Measurements from ENCODE around the gene OR9Q1. TPM values are rescaled to one million over a fixed set of nuclear protein-coding genes. Genes with fewer than 3 reads are reported as not detected.

OR9Q1 gene
- total and polyA plus RNA-seq, 4 donors, result not detected

DNA sequence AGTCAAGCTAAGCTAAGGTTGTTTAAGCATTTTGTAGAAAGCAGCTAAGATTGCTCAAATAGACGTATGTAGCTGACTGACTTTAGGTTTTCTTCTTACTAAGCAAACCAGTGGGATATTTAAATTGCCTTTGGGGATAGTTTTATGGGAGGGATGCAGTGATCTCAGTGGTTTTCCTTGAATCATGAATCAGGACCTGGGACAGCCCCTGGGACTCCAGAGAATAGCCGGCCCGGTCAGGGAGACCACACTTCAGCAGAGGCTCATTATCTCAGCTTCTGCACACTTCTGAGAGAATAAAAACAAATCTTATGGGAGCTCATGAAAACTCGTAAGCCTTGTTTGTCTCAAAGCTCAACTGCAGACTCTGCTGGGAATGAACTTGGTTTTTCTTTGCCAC lies 101.8 kb downstream of the OR9Q1 start, which contains the start of gene OR9I1:
TSS of gene OR9I1 (minus strand) at position 62 of the 400 bp plus-strand sequence. CDS start 6,086 bp downstream, outside the sequence.
- Histone ChIP-seq H3K27me3 (ENCODE audit: control insufficient read depth in 4 of 4, insufficient read depth in 4 of 4, low read length in 3 of 4) (peaks cover 0 to 2% (median 0%) of the 10 kb centered on the region in 4 donors), H3K4me3 (ENCODE audit: low read depth in 1 of 3, low read length in 3 of 3) (no peak within 1 kb of the TSS), H3K4me1 (ENCODE audit: control insufficient read depth in 4 of 4, insufficient read depth in 4 of 4, low read length in 3 of 4) (no peaks in the 10 kb centered on the region), H3K9me3 (ENCODE audit: control insufficient read depth in 4 of 4, low read length in 3 of 4) (peaks cover 0 to 3% (median 0%) of the 10 kb centered on the region in 4 donors), H3K27ac (ENCODE audit: low read depth in 1 of 2, low read length in 2 of 2) (no peak within 1 kb of the TSS), H3K9ac (ENCODE audit: low read depth in 1 of 2, low read length in 2 of 2) (no peak within 1 kb of the TSS), H3K36me3 (ENCODE audit: control insufficient read depth in 4 of 4, insufficient read depth in 3 of 4, low read depth in 1 of 4, low read length in 3 of 4) (no peaks in the 10 kb centered on the region)
- WGBS, result 38% methylated on average over 4 of the region's 4 CpGs
- no peak for DNase-seq (ENCODE audit: low spot score)
- no peak for TF ChIP-seq RAD21 (IDR thresholded peaks at IDR 0.05)
- no peak for TF ChIP-seq SP1 (IDR thresholded peaks at IDR 0.05)
- TF ChIP-seq FOXA2 (IDR thresholded peaks at IDR 0.05), result no peak
- no peak for TF ChIP-seq RXRA (IDR thresholded peaks at IDR 0.05)
- TF ChIP-seq EGR1 (IDR thresholded peaks at IDR 0.05; ENCODE audit: low read depth in 2 of 2), result no peak
- TF ChIP-seq HNF4G (IDR thresholded peaks at IDR 0.05), result no peak
- no peak for TF ChIP-seq REST (IDR thresholded peaks at IDR 0.05)
- TF ChIP-seq, protein P1, sequence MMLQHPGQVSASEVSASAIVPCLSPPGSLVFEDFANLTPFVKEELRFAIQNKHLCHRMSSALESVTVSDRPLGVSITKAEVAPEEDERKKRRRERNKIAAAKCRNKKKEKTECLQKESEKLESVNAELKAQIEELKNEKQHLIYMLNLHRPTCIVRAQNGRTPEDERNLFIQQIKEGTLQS (IDR thresholded peaks at IDR 0.05), result no peak
- no peak for TF ChIP-seq GABPA (IDR thresholded peaks at IDR 0.05 in 1 of 2, conservative IDR thresholded peaks at IDR 0.05 in 1 of 2)
- TF ChIP-seq ZBTB33 (IDR thresholded peaks at IDR 0.05), result no peak
- no peak for TF ChIP-seq HNF4A (conservative IDR thresholded peaks at IDR 0.05)
- TF ChIP-seq NR2F2 (IDR thresholded peaks at IDR 0.05), result no peak
- TF ChIP-seq JUND (IDR thresholded peaks at IDR 0.05), result no peak

DNA sequence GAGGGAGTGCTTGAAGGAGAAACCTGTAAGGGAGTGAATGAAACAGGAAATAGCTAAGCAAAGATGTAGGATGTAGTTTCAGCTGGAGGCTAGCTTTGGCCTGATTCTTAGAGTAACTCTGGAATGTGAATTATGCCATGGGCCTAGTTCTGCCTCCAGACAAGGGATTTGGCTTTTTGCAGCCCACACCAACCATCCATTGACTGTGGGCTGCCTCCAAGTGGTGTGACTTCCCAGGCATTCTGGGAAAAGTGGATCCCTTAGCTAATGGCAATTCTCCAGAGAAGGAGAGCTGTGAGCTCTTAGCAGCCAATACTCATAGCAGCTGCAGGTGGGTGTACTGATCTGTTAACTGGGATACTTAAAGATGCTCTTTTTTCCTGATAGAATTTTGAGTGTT lies 103.7 kb downstream of the OR9Q1 start:
- H3K4me3 ChIP-seq (ENCODE audit: low read depth in 1 of 3, low read length in 3 of 3), result no peak overlapping the region
- peaks cover 0 to 3% (median 0%) of the 10 kb centered on the region in 4 donors for H3K9me3 ChIP-seq (ENCODE audit: control insufficient read depth in 4 of 4, low read length in 3 of 4)
- H3K36me3 ChIP-seq (ENCODE audit: control insufficient read depth in 4 of 4, insufficient read depth in 3 of 4, low read depth in 1 of 4, low read length in 3 of 4), result no peaks in the 10 kb centered on the region
- H3K27ac ChIP-seq (ENCODE audit: low read depth in 1 of 2, low read length in 2 of 2), result no peak overlapping the region
- no peaks in the 10 kb centered on the region for H3K4me1 ChIP-seq (ENCODE audit: control insufficient read depth in 4 of 4, insufficient read depth in 4 of 4, low read length in 3 of 4)
- peaks cover 0 to 2% (median 0%) of the 10 kb centered on the region in 4 donors for H3K27me3 ChIP-seq (ENCODE audit: control insufficient read depth in 4 of 4, insufficient read depth in 4 of 4, low read length in 3 of 4)
- no peak for DNase-seq (ENCODE audit: low spot score)
- no peak overlapping the region for H3K9ac ChIP-seq (ENCODE audit: low read depth in 1 of 2, low read length in 2 of 2)
- no peak for TF ChIP-seq ZBTB33 (IDR thresholded peaks at IDR 0.05)
- TF ChIP-seq NR2F2 (IDR thresholded peaks at IDR 0.05), result no peak
- TF ChIP-seq, protein P1 (IDR thresholded peaks at IDR 0.05), result no peak
- TF ChIP-seq REST (IDR thresholded peaks at IDR 0.05), result no peak
- TF ChIP-seq RAD21 (IDR thresholded peaks at IDR 0.05), result no peak
- no peak for TF ChIP-seq SP1 (IDR thresholded peaks at IDR 0.05)
- no peak for TF ChIP-seq GABPA (IDR thresholded peaks at IDR 0.05 in 1 of 2, conservative IDR thresholded peaks at IDR 0.05 in 1 of 2)
- no peak for TF ChIP-seq HNF4G (IDR thresholded peaks at IDR 0.05)
- no peak for TF ChIP-seq EGR1 (IDR thresholded peaks at IDR 0.05; ENCODE audit: low read depth in 2 of 2)
- no peak for TF ChIP-seq FOXA1 (IDR thresholded peaks at IDR 0.05)
- TF ChIP-seq JUND (IDR thresholded peaks at IDR 0.05), result no peak
- TF ChIP-seq RXRA (IDR thresholded peaks at IDR 0.05), result no peak
- TF ChIP-seq, protein P2, sequence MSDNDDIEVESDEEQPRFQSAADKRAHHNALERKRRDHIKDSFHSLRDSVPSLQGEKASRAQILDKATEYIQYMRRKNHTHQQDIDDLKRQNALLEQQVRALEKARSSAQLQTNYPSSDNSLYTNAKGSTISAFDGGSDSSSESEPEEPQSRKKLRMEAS (IDR thresholded peaks at IDR 0.05), result no peak
- TF ChIP-seq TAF1 (conservative IDR thresholded peaks at IDR 0.05), result no peak
- no peak for TF ChIP-seq CTCF (IDR thresholded peaks at IDR 0.05; ENCODE audit: low read depth, low read length, missing input control)
